ENCODE measurements around the gene TSPO. TPM values are rescaled to one million over a fixed set of nuclear protein-coding genes. Genes with fewer than 3 reads are reported as not detected.
"Not testable (repeated sequence)": the region's sequence is repeated elsewhere in the genome, so short reads cannot be mapped to it uniquely, and the experiment has no call there.

Gene TSPO
- total RNA-seq, 1 donor from 2014 or later = 136 TPM

- intact Hi-C loops (cut with DNase I) = no loop called here
- ATAC-seq (no peak), DNase-seq (ENCODE audit: missing footprints) (no peak)
Observed at GRCh38 chr22:43128928-43129424, 22.4 kb upstream of the TSPO start.

GRCh38 chr22:43129426-43130425 lies 21.6 kb upstream of the TSPO start:
- intact Hi-C loops (cut with DNase I) = loop anchor here (10.0 kb wide), 1 partner anchor 265 kb away; no protein-coding TSS in a partner anchor
- DNase-seq (ENCODE audit: missing footprints) = no peak
- ATAC-seq = no peak

GRCh38 chr22:43131773-43132501 lies 19.4 kb upstream of the TSPO start:
- ATAC-seq (peak; percentile 68), DNase-seq (ENCODE audit: missing footprints) (peak; percentile 84)
- intact Hi-C loops (cut with DNase I) = loop anchor here (10.0 kb wide), 1 partner anchor 267 kb away; no protein-coding TSS in a partner anchor

GRCh38 chr22:43133401-43133800 lies 18.0 kb upstream of the TSPO start:
- ATAC-seq (no peak), DNase-seq (ENCODE audit: missing footprints) (peak; percentile 1)
- intact Hi-C loops (cut with DNase I) = loop anchor here (10.0 kb wide), 1 partner anchor 269 kb away; no protein-coding TSS in a partner anchor

GRCh38 chr22:43134553-43134952 lies 16.8 kb upstream of the TSPO start:
- intact Hi-C loops (cut with DNase I) = loop anchor here (10.0 kb wide), 1 partner anchor 270 kb away; no protein-coding TSS in a partner anchor
- ATAC-seq (no peak), DNase-seq (ENCODE audit: missing footprints) (peak; percentile 22)

- no peak for ATAC-seq
- peak; percentile 4 for DNase-seq (ENCODE audit: missing footprints)
Observed at GRCh38 chr22:43135565-43135964, 15.8 kb upstream of the TSPO start.

GRCh38 chr22:43136255-43136654 lies 15.1 kb upstream of the TSPO start:
- DNase-seq (ENCODE audit: missing footprints) (peak; percentile 72), ATAC-seq (peak; percentile 36)
- intact Hi-C loops (cut with DNase I) = loop anchor here (10.0 kb wide), 1 partner anchor 271 kb away; no protein-coding TSS in a partner anchor

More at GRCh38 chr22:43135565-43135964, 15.8 kb upstream of the TSPO start:
- intact Hi-C loops (cut with DNase I) = loop anchor here (10.0 kb wide), 1 partner anchor 271 kb away; no protein-coding TSS in a partner anchor

GRCh38 chr22:43136801-43137200 lies 14.6 kb upstream of the TSPO start:
- peak; percentile 58 for DNase-seq (ENCODE audit: missing footprints)
- peak; percentile 60 for ATAC-seq
- intact Hi-C loops (cut with DNase I) = loop anchor here (10.0 kb wide), 1 partner anchor 272 kb away; no protein-coding TSS in a partner anchor

GRCh38 chr22:43142880-43143562 lies 8.3 kb upstream of the TSPO start, which contains the start of gene MCAT:
TSS of gene MCAT (minus strand) at chr22:43143398. CDS start at chr22:43143348, 50 bp downstream.
- intact Hi-C loops (cut with DNase I) = no loop called here
- DNase-seq (ENCODE audit: missing footprints) (peak; percentile 94), ATAC-seq (peak; percentile 91)

GRCh38 chr22:43144949-43145348 lies 6.4 kb upstream of the TSPO start:
- intact Hi-C loops (cut with DNase I) = no loop called here
- DNase-seq (ENCODE audit: missing footprints) (no peak), ATAC-seq (no peak)

GRCh38 chr22:43145371-43145770 lies 6.0 kb upstream of the TSPO start:
- DNase-seq (ENCODE audit: missing footprints); intact Hi-C loops (cut with DNase I); ATAC-seq: not testable (repeated sequence)

- intact Hi-C loops (cut with DNase I); ATAC-seq: not testable (repeated sequence)
- DNase-seq (ENCODE audit: missing footprints) = peak; percentile 85
Observed at GRCh38 chr22:43146332-43146731, 5.0 kb upstream of the TSPO start.

GRCh38 chr22:43147821-43148220 lies 3.5 kb upstream of the TSPO start:
- intact Hi-C loops (cut with DNase I) = no loop called here
- ATAC-seq = no peak
- no peak for DNase-seq (ENCODE audit: missing footprints)

GRCh38 chr22:43148581-43148980 lies 2.8 kb upstream of the TSPO start:
- intact Hi-C loops (cut with DNase I) = no loop called here
- ATAC-seq = no peak
- DNase-seq (ENCODE audit: missing footprints) = no peak

- intact Hi-C loops (cut with DNase I) = no loop called here
- DNase-seq (ENCODE audit: missing footprints) (no peak), ATAC-seq (no peak)
Observed at GRCh38 chr22:43150731-43151206, 590 bp upstream of the TSPO start.

- intact Hi-C loops (cut with DNase I) = no loop called here
- ATAC-seq (peak; percentile 10), DNase-seq (ENCODE audit: missing footprints) (no peak)
Observed at GRCh38 chr22:43152003-43152356, 621 bp downstream of the TSPO start.

- peak; percentile 79 for ATAC-seq
- peak; percentile 90 for DNase-seq (ENCODE audit: missing footprints)
- intact Hi-C loops (cut with DNase I) = no loop called here
Observed at GRCh38 chr22:43152357-43153071, 1.2 kb downstream of the TSPO start.

- intact Hi-C loops (cut with DNase I) = no loop called here
- ATAC-seq (no peak), DNase-seq (ENCODE audit: missing footprints) (no peak)
Observed at GRCh38 chr22:43153899-43154298, 2.5 kb downstream of the TSPO start.
